MCF 10A (cell line): Measurements from ENCODE around the gene PLEKHA6. TPM values are rescaled to one million over a fixed set of nuclear protein-coding genes. Genes with fewer than 3 reads are reported as not detected.

Source experiments
- BruUV-seq: library from RNA; stranded (reverse); fragments of 400-500 nt; replicated peaks from 2 replicates; lab custom pipeline; 2021; lab: Mats Ljungman, UMichigan
- CTCF ChIA-PET: fragments of 300-600 bp; sonication (Branson Sonifier 250); formaldehyde crosslinking; extraction: SDS; loops from one replicate; lab custom pipeline; 2021; ENCODE audit warnings: antibody characterized with exemption, inconsistent platforms; lab: Yijun Ruan, JAX
- POLR2A ChIA-PET: fragments of 300-600, 350-650 bp; sonication (Branson Sonifier 250); formaldehyde crosslinking; extraction: SDS; loops from one replicate; lab custom pipeline; 2020; ENCODE audit warnings: antibody characterized with exemption, inconsistent platforms; lab: Yijun Ruan, JAX
- DNase-seq: peaks from one replicate; pipeline ENCODE4 v3.0.0-alpha.2; 2018; ENCODE audit not compliant: unreplicated experiment
- H3K27ac Mint-ChIP-seq: one replicate; pipeline ENCODE4 v1.8.0; 2022; ENCODE audit warnings: mild to moderate bottlenecking, low read depth, mixed read lengths; ENCODE audit not compliant: unreplicated experiment
- H3K27me3 Mint-ChIP-seq: one replicate; pipeline ENCODE4 v1.8.0; 2022; ENCODE audit warnings: mixed read lengths; ENCODE audit not compliant: insufficient read depth, unreplicated experiment
- H3K36me3 Mint-ChIP-seq: one replicate; pipeline ENCODE4 v1.8.0; 2022; ENCODE audit warnings: mild to moderate bottlenecking, moderate library complexity, mixed read lengths; ENCODE audit not compliant: insufficient read depth, unreplicated experiment
- H3K4me1 Mint-ChIP-seq: one replicate; pipeline ENCODE4 v1.8.0; 2022; ENCODE audit warnings: mixed read lengths; ENCODE audit not compliant: insufficient read depth, unreplicated experiment
- H3K4me3 Mint-ChIP-seq: one replicate; pipeline ENCODE4 v1.8.0; 2022; ENCODE audit warnings: mild to moderate bottlenecking, moderate library complexity, mixed read lengths; ENCODE audit not compliant: unreplicated experiment
- H3K9me3 Mint-ChIP-seq: one replicate; pipeline ENCODE4 v1.8.0; 2022; ENCODE audit warnings: mixed read lengths; ENCODE audit not compliant: unreplicated experiment
- CTCF ChIP-seq: fragments of 200-600 bp; IDR thresholded peaks from one replicate; pipeline ENCODE4 v1.8.0; 2022; ENCODE audit warnings: antibody characterized with exemption, mild to moderate bottlenecking; ENCODE audit not compliant: unreplicated experiment
- intact Hi-C: fragments of 100-400 bp; cut with micrococcal nuclease; formaldehyde crosslinking; loops from 2 replicates; pipeline ENCODE4 v1.14.1; 2022
- total RNA-seq: library from RNA; stranded (reverse); gene quantifications from 2 replicates; pipeline ENCODE4 v1.2.3, GENCODE V29; 2022

Gene PLEKHA6
- total RNA-seq, 1 experiment from 2014 or later = 75.9 TPM

GRCh38 chr1:204277563-204278219 lies 82.0 kb downstream of the PLEKHA6 start:
- no peaks in the 10 kb centered on the region for H3K9me3 Mint-ChIP-seq
- no peaks in the 10 kb centered on the region for H3K27me3 Mint-ChIP-seq
- no peak overlapping the region for H3K4me3 Mint-ChIP-seq
- CTCF ChIA-PET = interaction anchor here (0.6 to 9.5 kb wide), 9 partner anchors 9 to 123 kb away, joined by 3 to 62 read pairs (median 4); no protein-coding TSS in a partner anchor
- peaks cover 28% of the 10 kb centered on the region for H3K36me3 Mint-ChIP-seq
- POLR2A ChIA-PET = interaction anchor here (0.5 to 1.4 kb wide), 5 partner anchors 9 to 392 kb away, joined by 3 to 4 read pairs (median 3); no protein-coding TSS in a partner anchor
- H3K27ac Mint-ChIP-seq = peak overlapping the region; percentile 59
- DNase-seq = no peak
- BruUV-seq = no TSS peak
- H3K4me1 Mint-ChIP-seq = peaks cover 33% of the 10 kb centered on the region
- no peak for TF ChIP-seq CTCF
- intact Hi-C loops = no loop called here

- ChIA-PET CTCF (interaction anchor here (1.0 to 8.8 kb wide), 5 partner anchors 9 to 88 kb away, joined by 3 to 59 read pairs (median 5); no protein-coding TSS in a partner anchor), POLR2A (interaction anchor here (2.4 kb wide), 1 partner anchor 9 kb away, joined by 14 read pairs; no protein-coding TSS in a partner anchor)
- H3K27ac Mint-ChIP-seq = peak overlapping the region; percentile 4
- intact Hi-C loops = no loop called here
- peaks cover 15% of the 10 kb centered on the region for H3K36me3 Mint-ChIP-seq
- no peak overlapping the region for H3K4me3 Mint-ChIP-seq
- H3K9me3 Mint-ChIP-seq = no peaks in the 10 kb centered on the region
- no TSS peak for BruUV-seq
- no peak for DNase-seq
- H3K27me3 Mint-ChIP-seq = no peaks in the 10 kb centered on the region
- peaks cover 17% of the 10 kb centered on the region for H3K4me1 Mint-ChIP-seq
- TF ChIP-seq CTCF = no peak
Observed at GRCh38 chr1:204275695-204276370, 83.9 kb downstream of the PLEKHA6 start.

GRCh38 chr1:204274446-204274845 lies 85.3 kb downstream of the PLEKHA6 start:
- no peak for TF ChIP-seq CTCF
- BruUV-seq = no TSS peak
- intact Hi-C loops = no loop called here
- no peak overlapping the region for H3K4me3 Mint-ChIP-seq
- no peaks in the 10 kb centered on the region for H3K9me3 Mint-ChIP-seq
- H3K36me3 Mint-ChIP-seq = peaks cover 3% of the 10 kb centered on the region
- no peak for DNase-seq
- ChIA-PET CTCF (interaction anchor here (0.6 to 8.8 kb wide), 8 partner anchors 11 to 89 kb away, joined by 3 to 59 read pairs (median 4); no protein-coding TSS in a partner anchor), POLR2A (interaction anchor here (2.4 kb wide), 1 partner anchor 11 kb away, joined by 14 read pairs; no protein-coding TSS in a partner anchor)
- H3K27me3 Mint-ChIP-seq = no peaks in the 10 kb centered on the region
- H3K4me1 Mint-ChIP-seq = peaks cover 7% of the 10 kb centered on the region
- H3K27ac Mint-ChIP-seq = no peak overlapping the region

GRCh38 chr1:204272505-204272904 lies 87.2 kb downstream of the PLEKHA6 start:
- intact Hi-C loops = no loop called here
- Mint-ChIP-seq H3K27me3 (no peaks in the 10 kb centered on the region), H3K36me3 (no peaks in the 10 kb centered on the region), H3K27ac (no peak overlapping the region), H3K4me3 (no peak overlapping the region), H3K4me1 (peaks cover 7% of the 10 kb centered on the region), H3K9me3 (no peaks in the 10 kb centered on the region)
- ChIA-PET POLR2A (interaction anchor here (0.6 to 1.0 kb wide), 3 partner anchors 11 to 411 kb away, joined by 3 read pairs; partner anchors contain the start of gene SNRPE), CTCF (interaction anchor here (0.6 to 8.8 kb wide), 4 partner anchors 14 to 198 kb away, joined by 3 to 59 read pairs (median 10); no protein-coding TSS in a partner anchor)
- no peak for TF ChIP-seq CTCF
- DNase-seq = no peak
- BruUV-seq = no TSS peak
